ENCODE measurements around the gene TBK1.

Gene TBK1

GRCh38 chr12:64452559-64453329 lies 824 bp downstream of the TBK1 start:
- DNase-seq: peak; percentile 46

GRCh38 chr12:64455506-64455905 lies 3.6 kb downstream of the TBK1 start:
- DNase-seq: no peak

GRCh38 chr12:64456119-64456518 lies 4.2 kb downstream of the TBK1 start:
- no peak for DNase-seq

- DNase-seq: peak; percentile 59 to 67
These were observed 5.1 kb downstream of the TBK1 start for GRCh38 chr12:64457032-64457431.

GRCh38 chr12:64457466-64457865 lies 5.5 kb downstream of the TBK1 start:
- DNase-seq: no peak

GRCh38 chr12:64457923-64458322 lies 6.0 kb downstream of the TBK1 start:
- no peak for DNase-seq

GRCh38 chr12:64459394-64459891 lies 7.5 kb downstream of the TBK1 start:
- no peak for DNase-seq

- DNase-seq: no peak
These were observed 9.9 kb downstream of the TBK1 start for GRCh38 chr12:64461634-64462414.

GRCh38 chr12:64466178-64466577 lies 14.3 kb downstream of the TBK1 start:
- no peak for DNase-seq

GRCh38 chr12:64468966-64469365 lies 17.0 kb downstream of the TBK1 start:
- no peak for DNase-seq

- DNase-seq: no peak
These were observed 17.7 kb downstream of the TBK1 start for GRCh38 chr12:64469455-64470142.

- no peak for DNase-seq
These were observed 18.6 kb downstream of the TBK1 start for GRCh38 chr12:64470495-64470894.

- DNase-seq: no peak
These were observed 21.3 kb downstream of the TBK1 start for GRCh38 chr12:64473176-64473575.

GRCh38 chr12:64475518-64475917 lies 23.6 kb downstream of the TBK1 start:
- DNase-seq: no peak

GRCh38 chr12:64476844-64477243 lies 24.9 kb downstream of the TBK1 start:
- DNase-seq: no peak

- no peak for DNase-seq
These were observed 26.7 kb downstream of the TBK1 start for GRCh38 chr12:64478661-64479060.

- no peak for DNase-seq
These were observed 28.2 kb downstream of the TBK1 start for GRCh38 chr12:64480148-64480547.

GRCh38 chr12:64486657-64487056 lies 34.7 kb downstream of the TBK1 start:
- DNase-seq: no peak

- DNase-seq: no peak
These were observed 39.8 kb downstream of the TBK1 start for GRCh38 chr12:64491718-64492117.

- no peak for DNase-seq
These were observed 41.6 kb downstream of the TBK1 start for GRCh38 chr12:64493513-64493912.

- DNase-seq: no peak
These were observed 43.2 kb downstream of the TBK1 start for GRCh38 chr12:64494998-64495729.

GRCh38 chr12:64496839-64497400 lies 45.0 kb downstream of the TBK1 start:
- no peak for DNase-seq

All from Kasumi-1 (cell line).